ENCODE measurements around the gene ZNRD2. TPM values are rescaled to one million over a fixed set of nuclear protein-coding genes. Genes with fewer than 3 reads are reported as not detected.

Gene ZNRD2
- polyA plus RNA-seq, 1 experiment, result 73.3 TPM

DNA sequence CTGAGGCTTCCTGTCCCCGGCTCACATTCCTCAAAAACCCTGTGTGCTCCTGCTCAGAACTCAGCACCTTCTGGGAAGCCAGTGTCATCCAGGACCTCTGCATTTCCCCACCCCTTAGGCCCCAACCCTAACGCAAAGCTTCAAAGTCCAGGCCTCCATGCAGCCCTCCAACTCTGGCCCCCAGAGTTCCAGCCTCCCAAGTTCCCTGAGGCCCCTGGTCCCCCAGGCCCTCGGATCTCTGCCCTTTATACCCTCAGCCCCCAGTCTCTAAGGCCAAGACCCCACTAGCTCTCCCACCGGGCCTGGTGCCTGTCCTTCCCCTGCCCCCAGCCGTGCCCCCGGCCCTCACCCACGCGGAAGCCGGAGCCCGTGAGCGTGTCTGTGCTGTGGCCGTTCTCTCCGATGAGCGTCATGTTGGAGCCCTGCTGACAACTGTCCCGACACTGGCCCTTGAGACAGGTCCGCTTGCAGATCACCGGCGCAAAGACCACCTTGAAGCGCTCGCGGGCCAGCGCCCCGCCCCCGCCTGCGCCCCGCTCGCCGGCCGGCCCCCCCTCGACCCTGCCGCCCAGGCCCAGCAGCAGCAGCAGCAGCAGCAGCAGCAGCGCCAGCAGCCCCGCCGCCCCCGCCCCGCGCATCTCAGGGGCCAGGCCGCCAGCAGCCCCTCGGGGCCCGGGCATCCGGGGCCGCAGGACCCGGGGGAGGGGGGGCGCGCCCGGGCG, 12.8 kb upstream of the ZNRD2 start:
- TF ChIP-seq, protein P1, sequence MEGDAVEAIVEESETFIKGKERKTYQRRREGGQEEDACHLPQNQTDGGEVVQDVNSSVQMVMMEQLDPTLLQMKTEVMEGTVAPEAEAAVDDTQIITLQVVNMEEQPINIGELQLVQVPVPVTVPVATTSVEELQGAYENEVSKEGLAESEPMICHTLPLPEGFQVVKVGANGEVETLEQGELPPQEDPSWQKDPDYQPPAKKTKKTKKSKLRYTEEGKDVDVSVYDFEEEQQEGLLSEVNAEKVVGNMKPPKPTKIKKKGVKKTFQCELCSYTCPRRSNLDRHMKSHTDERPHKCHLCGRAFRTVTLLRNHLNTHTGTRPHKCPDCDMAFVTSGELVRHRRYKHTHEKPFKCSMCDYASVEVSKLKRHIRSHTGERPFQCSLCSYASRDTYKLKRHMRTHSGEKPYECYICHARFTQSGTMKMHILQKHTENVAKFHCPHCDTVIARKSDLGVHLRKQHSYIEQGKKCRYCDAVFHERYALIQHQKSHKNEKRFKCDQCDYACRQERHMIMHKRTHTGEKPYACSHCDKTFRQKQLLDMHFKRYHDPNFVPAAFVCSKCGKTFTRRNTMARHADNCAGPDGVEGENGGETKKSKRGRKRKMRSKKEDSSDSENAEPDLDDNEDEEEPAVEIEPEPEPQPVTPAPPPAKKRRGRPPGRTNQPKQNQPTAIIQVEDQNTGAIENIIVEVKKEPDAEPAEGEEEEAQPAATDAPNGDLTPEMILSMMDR (IDR thresholded peaks at IDR 0.05; ENCODE audit: insufficient read depth, low read depth, low read length), result no peak
- ChIA-PET POLR2A (interaction anchor here (0.6 to 1.0 kb wide), 3 partner anchors 104 to 341 kb away, joined by 3 read pairs; no protein-coding TSS in a partner anchor), CTCF (interaction anchor here (0.9 to 3.4 kb wide), 4 partner anchors 13 to 241 kb away, joined by 3 to 26 read pairs (median 4); no protein-coding TSS in a partner anchor)
- no peak for DNase-seq (ENCODE audit: low read depth)
- Histone ChIP-seq H3K4me3 (ENCODE audit: low read depth, low read length) (peak overlapping the region; percentile 70), H3K36me3 (ENCODE audit: control insufficient read depth, insufficient read depth, low read length) (peaks cover 11% of the 10 kb centered on the region), H3K27me3 (ENCODE audit: control insufficient read depth, insufficient read depth, low read length) (no peaks in the 10 kb centered on the region)

- POLR2A ChIA-PET, result interaction anchor here (0.8 kb wide), 1 partner anchor 300 kb away, joined by 3 read pairs; no protein-coding TSS in a partner anchor
- CTCF ChIA-PET, result interaction anchor here (3.0 to 4.5 kb wide), 2 partner anchors 13 to 17 kb away, joined by 20 to 31 read pairs; partner anchors contain the start of gene ZNRD2
- no peak for DNase-seq (ENCODE audit: low read depth)
Measured at GRCh38 chr11:65558002-65558929, 12.0 kb upstream of the ZNRD2 start, which contains the start of gene LTBP3. TSS of gene LTBP3 (minus strand) at chr11:65558359. CDS start at chr11:65557959, 400 bp downstream.

GRCh38 chr11:65558930-65559509, 11.3 kb upstream of the ZNRD2 start:
- Histone ChIP-seq H3K4me3 (ENCODE audit: low read depth, low read length) (peak overlapping the region; percentile 70), H3K36me3 (ENCODE audit: control insufficient read depth, insufficient read depth, low read length) (no peaks in the 10 kb centered on the region; the same call in 1 of the 2 replicates), H3K27me3 (ENCODE audit: control insufficient read depth, insufficient read depth, low read length) (no peaks in the 10 kb centered on the region)
- ChIA-PET CTCF (interaction anchor here (3.0 to 4.5 kb wide), 2 partner anchors 12 to 18 kb away, joined by 20 to 31 read pairs; partner anchors contain the start of gene ZNRD2), POLR2A (interaction anchor here (0.8 kb wide), 1 partner anchor 299 kb away, joined by 3 read pairs; no protein-coding TSS in a partner anchor)
- TF ChIP-seq, protein P1 (IDR thresholded peaks at IDR 0.05; ENCODE audit: insufficient read depth, low read depth, low read length), result 0 out of 2 replicates have a peak, but pooled peaks have one; percentile 8
- no peak for DNase-seq (ENCODE audit: low read depth)

More at GRCh38 chr11:65558002-65558929, 12.0 kb upstream of the ZNRD2 start, which contains the start of gene LTBP3:
- peaks cover 5% of the 10 kb centered on the region for H3K36me3 ChIP-seq (ENCODE audit: control insufficient read depth, insufficient read depth, low read length)
- H3K4me3 ChIP-seq (ENCODE audit: low read depth, low read length), result peak within 1 kb of the TSS; percentile 70
- no peaks in the 10 kb centered on the region for H3K27me3 ChIP-seq (ENCODE audit: control insufficient read depth, insufficient read depth, low read length)
- TF ChIP-seq, protein P1 (IDR thresholded peaks at IDR 0.05; ENCODE audit: insufficient read depth, low read depth, low read length), result 0 out of 2 replicates have a peak, but pooled peaks have one; percentile 2

DNA sequence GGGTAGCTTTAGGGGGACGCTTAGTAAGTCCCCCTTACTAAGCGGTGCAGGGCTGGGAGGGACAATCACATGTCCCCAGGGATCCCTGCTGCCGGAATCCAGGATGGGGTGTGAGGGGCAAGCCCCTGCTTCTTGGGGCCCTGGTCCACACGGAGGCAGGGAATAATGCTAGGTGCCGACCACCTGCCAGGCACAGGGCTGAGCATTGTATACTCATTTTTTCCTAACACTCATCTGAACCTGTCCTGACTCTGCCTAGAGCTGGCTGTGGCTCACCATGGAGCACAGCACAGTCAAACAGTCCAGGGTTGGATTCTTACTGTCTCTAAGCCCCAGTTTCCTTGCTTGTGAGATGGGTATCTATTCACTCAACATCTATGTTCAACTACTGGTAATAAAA, 10.7 kb upstream of the ZNRD2 start:
- DNase-seq (ENCODE audit: low read depth), result no peak
- TF ChIP-seq, protein P1 (IDR thresholded peaks at IDR 0.05; ENCODE audit: insufficient read depth, low read depth, low read length), result no peak
- no peaks in the 10 kb centered on the region for H3K36me3 ChIP-seq (ENCODE audit: control insufficient read depth, insufficient read depth, low read length)
- ChIA-PET CTCF (interaction anchor here (1.7 to 4.5 kb wide), 4 partner anchors 11 to 29 kb away, joined by 5 to 31 read pairs (median 16); partner anchors contain the start of genes FAM89B and ZNRD2), POLR2A (interaction anchor here (1.9 kb wide), 1 partner anchor 13 kb away, joined by 4 read pairs; the partner anchor contains the start of gene FAM89B)
- H3K4me3 ChIP-seq (ENCODE audit: low read depth, low read length), result no peak overlapping the region
- H3K27me3 ChIP-seq (ENCODE audit: control insufficient read depth, insufficient read depth, low read length), result no peaks in the 10 kb centered on the region

Data from BJ (cell line).